Testis (tissue), 3 donors: ENCODE results near the gene TMEM269. TPM values are rescaled to one million over a fixed set of nuclear protein-coding genes. Genes with fewer than 3 reads are reported as not detected.

Source experiments
- DNase-seq: peaks from one replicate; pipeline ENCODE4 v3.0.0-alpha.2; 2019
- H3K27ac ChIP-seq, 2 donors: fragments of 200-600 bp; sonication (generic); one replicate each; pipeline ENCODE4 v1.5.1; 2019
- H3K27me3 ChIP-seq: fragments of 200-600 bp; sonication (generic); one replicate; pipeline ENCODE4 v1.5.1; 2019
- H3K36me3 ChIP-seq: fragments of 200-600 bp; sonication (generic); one replicate; pipeline ENCODE4 v1.5.1; 2017; ENCODE audit warnings: low read depth; ENCODE audit errors: missing control alignments
- H3K4me1 ChIP-seq: fragments of 200-600 bp; sonication (generic); one replicate; pipeline ENCODE4 v1.5.1; 2019
- H3K4me3 ChIP-seq, 2 donors: fragments of 200-600 bp; sonication (generic); one replicate each; pipeline ENCODE4 v1.5.1; 2017 to 2019
- H3K9me3 ChIP-seq: fragments of 200-600 bp; sonication (generic); one replicate; pipeline ENCODE4 v1.5.1; 2017
- CTCF ChIP-seq, 3 experiments: fragments of 450-650 bp in 2 of 3; fragments of 200-600 bp in 1 of 3; sonication (generic) in 1 of 3; IDR thresholded peaks; one replicate each; pipeline ENCODE4 v1.5.1; 2016 to 2019; ENCODE audit warnings: antibody characterized with exemption in 3 of 3, mild to moderate bottlenecking in 2 of 3, moderate library complexity in 1 of 3
- POLR2A ChIP-seq: fragments of 450-650 bp; IDR thresholded peaks from one replicate; pipeline ENCODE4 v1.6.1; 2017; ENCODE audit warnings: antibody characterized with exemption, mild to moderate bottlenecking, moderate library complexity
- WGBS, 2 donors: methylation state at CpG; one replicate each; pipeline ENCODE4 v1.1.5; 2018; 5-methylcytosine and 5-hydroxymethylcytosine counted together
- intact Hi-C: fragments of 100-400 bp; cut with DNase I; formaldehyde crosslinking; loops from one replicate; pipeline ENCODE4 v1.15.1; 2023; ENCODE audit warnings: low total_unique reads
- polyA plus RNA-seq: library from polyadenylated mRNA; stranded (reverse); fragments of 350-450 nt; fragmentation: Illumina TruSeq; extraction: RNeasy Lipid Tissue Mini Kit (QIAGEN cat#74804); gene quantifications from one replicate; pipeline ENCODE4 v1.2.3, GENCODE V29; 2014; ENCODE audit warnings: low read depth, low replicate concordance; ENCODE audit not compliant: insufficient read depth
- total RNA-seq, 2 donors: library from RNA; depleted of rRNA; stranded (reverse); fragments of >200 nt; gene quantifications; one replicate each; pipeline ENCODE4 v1.2.3, GENCODE V29; 2016

The TMEM269 gene
- total and polyA plus RNA-seq, 3 donors from 2014 or later = 0.68 to 3.5 (median 1.6) TPM

DNA sequence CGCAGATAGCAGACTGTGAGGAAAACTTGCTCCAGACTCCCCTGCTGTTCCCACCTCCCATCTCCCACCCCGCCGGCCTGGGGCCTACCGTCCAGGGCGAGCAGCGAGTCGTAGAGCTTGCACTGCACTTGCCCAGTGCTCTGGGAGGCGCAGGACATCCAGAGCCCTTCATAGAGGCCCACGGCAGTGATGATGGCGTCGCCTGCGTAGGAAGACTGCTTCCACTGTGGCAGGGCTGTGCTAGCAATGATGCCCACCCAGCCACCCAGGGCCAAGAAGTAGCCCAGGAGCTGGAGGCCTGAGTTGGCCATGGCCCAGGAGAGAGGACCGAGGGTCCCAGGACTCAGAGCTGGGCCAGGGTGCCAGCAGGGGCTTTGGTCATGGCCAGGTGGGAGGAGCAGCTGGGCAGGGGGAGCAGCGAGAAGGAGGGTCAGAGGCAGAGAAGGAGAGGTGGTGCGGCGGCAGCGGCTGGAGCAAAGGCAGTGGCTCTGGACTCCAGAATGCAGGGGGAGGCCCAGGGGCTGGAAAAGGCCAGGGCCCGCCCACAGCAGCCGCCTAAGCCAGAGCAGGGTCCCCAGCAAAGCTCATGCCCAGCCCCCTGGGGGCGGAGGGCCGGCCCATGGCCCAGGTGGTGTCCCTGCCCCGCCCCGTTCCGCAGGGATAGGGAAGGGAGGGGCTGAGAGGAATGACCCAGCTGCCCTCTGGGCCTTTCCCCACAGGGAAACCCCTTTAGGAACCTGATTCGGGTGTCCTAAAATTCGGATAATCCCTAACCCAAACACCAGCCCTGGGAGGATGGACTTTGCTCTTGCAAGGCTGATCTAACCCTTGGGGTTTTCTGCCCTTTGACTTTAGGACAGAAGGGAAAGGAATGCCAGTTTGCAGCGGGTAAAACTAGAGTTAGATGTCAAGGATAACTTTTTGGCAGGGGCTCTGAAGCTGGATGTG lies 44.8 kb upstream of the TMEM269 start, which contains the start of gene CLDN19:
Gene CLDN19, minus strand, starts transcription at position 484 of the 948 bp plus-strand sequence. Its CDS starts 173 bp downstream, at position 311.
- no peaks in the 10 kb centered on the region for H3K9me3 ChIP-seq
- intact Hi-C loops = no loop called here
- H3K36me3 ChIP-seq = no peaks in the 10 kb centered on the region
- H3K27me3 ChIP-seq = no peaks in the 10 kb centered on the region
- no peak within 1 kb of the TSS for H3K4me3 ChIP-seq
- no peaks in the 10 kb centered on the region for H3K4me1 ChIP-seq
- TF ChIP-seq CTCF (IDR thresholded peaks at IDR 0.05) = no peak
- TF ChIP-seq POLR2A = no peak
- H3K27ac ChIP-seq = no peak within 1 kb of the TSS
- 74 to 78% methylated on average over 27 of the region's 27 CpGs for WGBS, 2 donors
- DNase-seq = no peak

GRCh38 chr1:42740851-42741580 lies 43.8 kb upstream of the TMEM269 start:
- TF ChIP-seq CTCF (IDR thresholded peaks at IDR 0.05) (no peak), POLR2A (no peak)
- no peak overlapping the region for H3K27ac ChIP-seq
- H3K27me3 ChIP-seq = no peaks in the 10 kb centered on the region
- H3K9me3 ChIP-seq = no peaks in the 10 kb centered on the region
- no peak for DNase-seq
- no peaks in the 10 kb centered on the region for H3K36me3 ChIP-seq
- H3K4me1 ChIP-seq = no peaks in the 10 kb centered on the region
- intact Hi-C loops = no loop called here
- no peak overlapping the region for H3K4me3 ChIP-seq
- 83 to 84% methylated on average over 12 to 18 of the region's 19 CpGs for WGBS, 2 donors

DNA sequence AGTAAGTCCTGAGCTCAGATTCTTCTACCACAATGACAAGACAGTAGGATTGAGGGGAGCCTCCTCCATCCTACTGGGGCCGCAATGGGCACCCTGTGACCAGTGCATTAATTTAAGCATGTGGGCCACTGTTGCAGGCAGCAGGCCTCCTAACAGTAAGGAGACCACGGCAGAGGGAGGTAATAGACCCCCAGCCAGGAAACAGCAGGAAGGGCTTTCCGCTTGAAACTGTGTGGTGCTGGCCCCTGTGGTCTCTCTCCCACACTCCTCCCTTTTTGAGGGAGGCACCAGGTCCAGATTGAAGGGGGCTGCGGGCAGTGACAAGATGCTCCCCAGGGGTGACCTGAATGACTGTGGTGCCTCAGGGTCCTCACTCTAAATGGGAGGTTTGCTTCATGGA lies 43.1 kb upstream of the TMEM269 start:
- Histone ChIP-seq H3K9me3 (no peaks in the 10 kb centered on the region), H3K36me3 (no peaks in the 10 kb centered on the region), H3K4me3 (no peak overlapping the region), H3K4me1 (no peaks in the 10 kb centered on the region), H3K27ac (no peak overlapping the region), H3K27me3 (no peaks in the 10 kb centered on the region)
- TF ChIP-seq POLR2A (no peak), CTCF (IDR thresholded peaks at IDR 0.05) (no peak)
- DNase-seq = no peak
- intact Hi-C loops = no loop called here
- 90 to 94% methylated on average over 3 to 4 of the region's 4 CpGs for WGBS, 2 donors

GRCh38 chr1:42742141-42742540 lies 42.6 kb upstream of the TMEM269 start:
- no peaks in the 10 kb centered on the region for H3K9me3 ChIP-seq
- H3K4me1 ChIP-seq = no peaks in the 10 kb centered on the region
- TF ChIP-seq POLR2A = no peak
- no peak for TF ChIP-seq CTCF (IDR thresholded peaks at IDR 0.05)
- H3K27ac ChIP-seq = no peak overlapping the region
- no peak for DNase-seq
- no peak overlapping the region for H3K4me3 ChIP-seq
- intact Hi-C loops = no loop called here
- WGBS, 2 donors = 94 to 95% methylated on average over 8 of the region's 8 CpGs
- no peaks in the 10 kb centered on the region for H3K36me3 ChIP-seq
- H3K27me3 ChIP-seq = no peaks in the 10 kb centered on the region
